IPS-11a (cell line): ENCODE measurements around the gene TMEM207.

Experiments used
- H3K4me3 ChIP-seq: one replicate; pipeline ENCODE4 v1.5.1; 2013; ENCODE audit warnings: low read depth, low read length, control low read depth

The TMEM207 gene

GRCh38 chr3:190444576-190445145 is 5.0 kb downstream of the TMEM207 start:
- H3K4me3 ChIP-seq = no peak overlapping the region

GRCh38 chr3:190444006-190444405 is 5.7 kb downstream of the TMEM207 start:
- no peak overlapping the region for H3K4me3 ChIP-seq

GRCh38 chr3:190443257-190443656 is 6.4 kb downstream of the TMEM207 start:
- no peak overlapping the region for H3K4me3 ChIP-seq

GRCh38 chr3:190442240-190442639 is 7.5 kb downstream of the TMEM207 start:
- no peak overlapping the region for H3K4me3 ChIP-seq

- no peak overlapping the region for H3K4me3 ChIP-seq
Observed at GRCh38 chr3:190436331-190436730, 13.4 kb downstream of the TMEM207 start.

- H3K4me3 ChIP-seq = no peak overlapping the region
Observed at GRCh38 chr3:190435618-190436017, 14.1 kb downstream of the TMEM207 start.

- no peak overlapping the region for H3K4me3 ChIP-seq
Observed at GRCh38 chr3:190433626-190434025, 16.1 kb downstream of the TMEM207 start.

- no peak overlapping the region for H3K4me3 ChIP-seq
Observed at GRCh38 chr3:190432216-190432615, 17.5 kb downstream of the TMEM207 start.

GRCh38 chr3:190430906-190431305 is 18.8 kb downstream of the TMEM207 start:
- no peak overlapping the region for H3K4me3 ChIP-seq

- no peak overlapping the region for H3K4me3 ChIP-seq
Observed at GRCh38 chr3:190429681-190430080, 20.0 kb downstream of the TMEM207 start.

GRCh38 chr3:190426806-190427507 is 22.7 kb downstream of the TMEM207 start:
- no peak overlapping the region for H3K4me3 ChIP-seq

- H3K4me3 ChIP-seq = no peak overlapping the region
Observed at GRCh38 chr3:190425833-190426232, 23.9 kb downstream of the TMEM207 start.

GRCh38 chr3:190424478-190425439 is 24.9 kb downstream of the TMEM207 start:
- no peak overlapping the region for H3K4me3 ChIP-seq

GRCh38 chr3:190424108-190424477 is 25.6 kb downstream of the TMEM207 start:
- no peak overlapping the region for H3K4me3 ChIP-seq

- H3K4me3 ChIP-seq = no peak overlapping the region
Observed at GRCh38 chr3:190414297-190414696, 35.4 kb downstream of the TMEM207 start.

- no peak overlapping the region for H3K4me3 ChIP-seq
Observed at GRCh38 chr3:190404715-190405114, 45.0 kb downstream of the TMEM207 start.

GRCh38 chr3:190401963-190402362 is 47.7 kb downstream of the TMEM207 start:
- no peak overlapping the region for H3K4me3 ChIP-seq

- H3K4me3 ChIP-seq = no peak overlapping the region
Observed at GRCh38 chr3:190399677-190400076, 50.0 kb downstream of the TMEM207 start.

GRCh38 chr3:190397889-190398288 is 51.8 kb downstream of the TMEM207 start:
- H3K4me3 ChIP-seq = no peak overlapping the region

- H3K4me3 ChIP-seq = no peak overlapping the region
Observed at GRCh38 chr3:190396001-190396400, 53.7 kb downstream of the TMEM207 start.

GRCh38 chr3:190388703-190389102 is 61.0 kb downstream of the TMEM207 start:
- no peak overlapping the region for H3K4me3 ChIP-seq
